Activated CD8-positive, alpha-beta memory T cell treated with anti-CD3 and anti-CD28 coated beads, Interleukin-2, amount 50 U/mL, for 24 hours (primary cell): ENCODE results near the gene TMEM204.
A peak's percentile ranks its signal among the peaks of the same experiment; 100 is the strongest.

ENCODE experiments used
- DNase-seq: peaks from one replicate; pipeline ENCODE4 v3.0.0-alpha.2; 2020; ENCODE audit errors: extremely low read depth

The TMEM204 gene

DNA sequence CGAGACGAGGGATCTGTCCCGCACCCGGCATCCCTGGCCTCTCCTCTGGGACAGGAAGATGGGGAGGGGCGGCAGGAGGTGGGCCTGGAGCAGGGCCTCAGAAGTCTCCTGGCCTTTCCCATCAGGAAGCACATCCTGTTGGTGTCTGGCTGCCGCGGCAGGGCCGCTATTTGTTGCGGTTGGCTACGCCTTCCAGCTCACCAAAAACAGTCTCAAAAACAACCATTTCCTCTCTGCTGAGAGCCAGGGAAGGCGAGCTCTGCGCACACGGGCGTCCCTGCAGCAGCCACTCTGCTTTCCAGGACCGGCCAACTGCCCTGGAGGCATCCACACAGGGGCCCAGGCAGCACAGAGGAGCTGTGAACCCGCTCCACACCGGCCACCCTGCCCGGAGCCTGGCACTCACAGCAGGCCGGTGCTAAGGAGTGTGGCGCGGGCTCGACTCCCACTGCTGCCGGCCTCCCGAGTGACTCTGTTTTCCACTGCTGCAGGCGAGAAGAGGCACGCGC is at the start of gene TMEM204:
Gene TMEM204, plus strand, starts transcription at position 224 of the 509 bp plus-strand sequence. CDS start 610 bp downstream, outside the sequence.
- DNase-seq = no peak

DNA sequence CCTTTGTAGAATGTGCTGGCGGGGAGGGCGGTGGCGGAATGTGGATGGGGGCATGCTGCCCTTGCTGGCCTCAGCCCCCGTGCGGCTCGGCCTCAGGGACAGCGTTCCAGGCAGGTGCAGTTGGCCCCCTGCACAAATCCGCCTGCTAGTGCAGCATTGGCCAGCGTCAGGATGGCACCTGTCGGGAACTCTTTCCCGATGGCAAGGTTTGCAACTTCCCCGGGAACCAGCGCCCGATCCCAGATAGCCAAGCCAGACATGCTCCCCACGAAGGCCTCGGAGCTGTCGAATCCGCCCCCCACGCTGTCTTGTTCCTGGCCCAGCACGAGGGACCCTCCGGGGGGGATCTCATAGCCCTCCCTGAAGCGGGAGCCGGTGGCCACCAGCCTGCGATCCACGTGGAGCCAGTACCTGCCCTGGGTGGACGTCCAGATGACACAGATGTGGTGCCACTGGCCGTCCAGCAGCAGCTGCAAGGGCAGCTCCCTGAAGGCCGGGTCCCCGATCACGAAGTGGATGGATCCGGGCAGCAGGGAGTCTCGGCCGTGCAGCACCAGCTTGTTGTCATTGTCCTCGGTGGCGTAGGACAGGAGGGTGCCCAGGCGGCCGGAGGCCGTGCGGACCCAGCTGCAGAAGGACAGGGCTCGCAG is 47.5 kb upstream of the TMEM204 start:
- DNase-seq = no peak

DNA sequence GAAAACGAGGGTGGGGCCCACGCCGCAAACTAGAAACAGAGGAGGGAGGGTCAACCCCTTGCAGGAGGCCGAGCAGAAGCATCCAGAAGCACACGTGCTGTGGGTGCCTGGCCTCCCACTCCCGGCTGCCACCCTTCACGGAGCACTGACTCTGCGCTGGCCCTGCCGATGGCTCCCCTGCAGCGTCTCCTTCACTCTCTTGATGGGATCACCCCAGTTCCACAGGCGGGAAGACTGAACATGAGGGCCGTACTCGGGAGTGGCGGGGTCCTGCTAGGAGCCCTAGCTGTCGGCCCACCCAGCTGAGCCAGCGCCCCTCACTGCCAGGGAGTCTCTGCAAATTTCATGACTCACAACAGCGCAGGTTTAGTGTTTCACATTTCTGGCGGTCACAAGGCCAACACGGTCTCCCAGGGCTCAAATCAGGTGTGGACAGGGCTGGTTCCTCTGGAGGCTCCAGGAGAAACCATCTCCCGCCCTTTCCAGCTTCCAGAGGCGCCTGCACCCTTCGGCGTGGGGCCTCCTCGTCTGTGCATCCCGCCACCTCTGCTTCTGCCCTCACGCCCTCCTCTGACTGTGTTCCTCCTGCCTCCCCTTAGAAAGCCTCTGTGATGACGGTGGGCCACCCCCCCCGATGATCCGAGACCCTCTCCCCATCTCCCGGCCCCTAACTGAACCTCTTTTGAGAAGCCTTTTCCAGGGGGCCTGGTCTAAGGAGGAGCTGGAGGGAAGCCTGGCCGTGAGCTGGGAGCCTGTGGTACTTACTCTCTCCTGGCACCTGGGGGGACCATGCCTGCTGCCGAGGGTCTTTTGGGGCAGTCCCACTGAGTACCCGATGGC is 46.7 kb upstream of the TMEM204 start:
- no peak for DNase-seq

DNA sequence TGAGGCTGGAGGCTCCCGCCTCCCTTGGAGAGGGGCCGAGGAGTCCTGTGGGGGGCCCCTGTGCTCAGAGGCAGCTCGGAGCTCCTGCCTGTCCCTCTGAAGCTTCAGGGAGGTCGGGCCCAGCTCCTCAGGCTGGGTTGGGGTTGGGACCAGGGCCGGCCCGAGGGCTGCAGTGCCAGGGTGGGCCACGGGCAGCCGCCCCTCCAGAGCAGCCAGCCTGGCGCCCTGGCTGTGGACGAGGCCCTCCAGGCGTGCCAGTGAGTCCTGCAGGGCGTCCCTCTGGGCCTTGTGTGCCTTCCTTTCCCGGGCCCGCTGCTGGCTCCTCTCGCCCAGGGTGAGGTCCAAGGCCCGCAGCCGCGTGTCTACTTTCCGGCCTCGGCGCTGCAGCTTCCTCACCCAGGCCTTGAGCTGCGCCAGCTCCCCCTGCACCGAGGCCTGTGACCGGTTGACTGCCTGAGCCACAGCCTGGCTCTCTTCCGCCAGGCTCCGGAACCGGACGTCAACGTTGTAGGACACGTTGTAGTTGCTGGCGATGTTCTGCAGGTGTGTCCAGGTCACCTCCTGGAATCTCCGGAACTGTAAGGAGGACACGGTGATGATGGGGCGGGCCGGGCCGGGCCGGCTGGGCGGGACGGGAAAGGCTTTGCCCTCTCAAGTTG is 45.9 kb upstream of the TMEM204 start:
- DNase-seq = no peak

DNA sequence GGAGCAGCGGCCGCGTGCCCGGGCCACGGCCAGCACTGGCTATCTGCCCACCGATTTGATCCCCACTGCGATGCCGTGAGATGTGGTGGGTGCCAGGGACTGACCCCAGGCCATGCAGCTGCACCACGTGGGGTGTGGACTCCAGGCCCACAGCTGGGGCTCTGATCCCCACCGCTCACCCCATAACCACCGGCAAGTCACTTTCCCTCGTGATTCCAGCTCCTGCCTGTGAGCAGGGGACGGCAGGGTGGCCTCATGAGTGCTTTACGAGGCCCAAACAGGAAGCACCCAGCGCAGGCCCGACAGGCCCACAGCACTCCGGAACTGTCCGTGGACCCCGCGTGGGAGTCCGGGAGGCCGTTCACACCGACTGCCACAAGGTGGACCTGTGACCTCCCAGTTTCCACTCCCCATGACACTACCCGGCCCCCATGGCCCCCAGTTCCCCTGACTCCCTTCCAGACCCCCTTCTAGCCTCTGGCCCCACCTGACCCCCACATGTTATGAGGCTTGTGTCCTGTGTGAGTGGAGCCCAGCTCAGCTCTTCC is 45.3 kb upstream of the TMEM204 start:
- no peak for DNase-seq

DNA sequence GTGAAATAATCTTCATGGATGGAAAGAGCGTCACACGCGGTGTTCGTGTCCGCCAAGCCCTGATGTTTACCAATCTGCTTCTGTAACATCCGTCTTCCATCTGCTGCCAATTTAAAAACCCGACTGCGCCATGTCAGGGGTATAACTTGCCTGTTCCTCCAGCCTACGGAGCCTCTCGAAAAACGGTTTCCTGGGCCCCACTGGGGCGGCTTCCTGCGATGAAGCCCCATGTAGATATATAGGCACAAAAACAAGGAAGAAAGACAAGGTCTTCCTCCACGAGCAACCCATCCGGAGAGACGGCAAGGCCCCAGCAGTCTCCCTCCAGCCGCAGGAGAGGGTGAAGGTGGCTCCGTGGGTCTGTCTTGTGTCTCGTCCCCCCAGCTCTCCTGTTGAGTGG is 44.8 kb upstream of the TMEM204 start, which contains the start of gene PTX4:
Gene PTX4, minus strand, starts transcription at position 326 of the 400 bp plus-strand sequence. Its CDS starts 35 bp downstream, at position 291.
- no peak for DNase-seq

DNA sequence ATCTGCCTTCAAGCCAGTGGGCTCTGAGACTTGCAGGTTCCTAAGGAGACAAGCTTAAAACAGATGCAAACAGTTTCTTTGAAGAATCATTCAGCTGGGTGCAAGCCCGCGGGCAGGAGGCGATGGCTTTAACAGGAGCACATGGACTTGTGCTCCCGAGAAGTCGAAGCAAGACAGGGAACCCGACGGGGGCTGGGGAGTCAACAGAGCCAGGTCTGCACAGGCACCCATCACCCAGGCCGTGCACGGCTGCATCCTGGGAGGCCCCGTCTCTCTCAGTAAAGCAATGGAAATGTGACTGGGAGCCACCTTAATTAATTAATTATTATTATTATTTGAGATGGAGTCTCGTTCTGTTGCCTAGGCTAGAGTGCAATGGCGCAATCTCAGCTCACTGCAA is 44.4 kb upstream of the TMEM204 start:
- no peak for DNase-seq

DNA sequence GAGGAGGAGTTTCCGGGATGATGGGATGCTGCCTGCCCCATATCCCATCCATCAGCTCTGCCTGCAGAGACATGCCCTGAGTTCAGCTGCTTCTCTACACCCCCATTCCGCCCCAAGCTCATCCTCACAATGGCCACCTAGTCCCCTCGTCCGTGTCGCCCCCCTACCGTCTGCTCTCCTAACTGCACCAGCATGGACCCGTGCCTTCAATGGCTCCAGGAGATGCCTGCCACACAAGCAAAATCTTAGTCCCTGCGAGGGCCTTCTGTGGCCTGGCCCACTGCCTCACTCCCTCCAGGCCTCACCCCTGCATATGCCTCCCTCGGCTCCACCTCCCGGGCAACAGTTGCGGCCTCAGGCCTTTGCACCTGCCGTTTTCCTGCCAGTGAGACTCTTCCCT is 42.1 kb upstream of the TMEM204 start:
- DNase-seq = no peak

DNA sequence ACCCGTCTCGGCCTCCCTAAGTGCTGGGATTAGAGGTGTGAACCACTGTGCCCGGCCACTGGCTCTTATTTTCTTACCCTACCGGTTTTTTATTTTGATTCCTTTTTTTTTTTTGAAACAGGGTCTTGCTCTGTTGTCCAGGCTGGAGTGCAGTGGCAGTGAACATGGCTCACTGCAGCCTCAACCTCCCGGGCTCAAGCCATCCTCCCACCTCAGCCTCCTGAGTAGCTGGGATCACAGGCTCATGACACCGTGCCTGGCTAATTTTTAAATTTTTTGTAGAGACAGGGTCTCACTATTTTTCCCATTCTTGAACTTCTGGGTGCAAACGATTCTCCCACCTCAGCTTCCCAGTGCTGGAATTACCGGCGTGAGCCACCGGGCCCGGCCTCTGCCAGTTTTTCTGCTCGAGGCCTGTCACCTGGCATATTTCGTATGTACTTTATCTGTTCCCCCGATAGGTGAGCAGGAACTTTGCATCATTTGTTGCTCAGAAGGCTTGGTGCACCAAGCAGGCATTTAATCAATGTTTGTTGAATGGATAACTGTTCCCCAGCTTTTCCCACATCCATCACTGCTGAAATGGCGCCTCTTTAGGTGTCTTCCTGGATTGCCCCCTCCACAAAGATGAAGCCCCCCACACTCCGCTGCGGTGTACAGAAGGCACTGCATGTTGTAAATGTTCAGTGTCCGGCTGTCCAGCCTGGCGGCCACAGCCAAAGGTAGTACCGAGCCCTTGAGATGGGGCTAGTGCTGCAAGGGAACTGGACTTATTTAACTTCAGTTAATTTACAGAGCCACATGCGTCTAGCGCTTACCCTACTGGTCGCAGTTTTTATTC is 41.2 kb upstream of the TMEM204 start:
- DNase-seq = no peak

DNA sequence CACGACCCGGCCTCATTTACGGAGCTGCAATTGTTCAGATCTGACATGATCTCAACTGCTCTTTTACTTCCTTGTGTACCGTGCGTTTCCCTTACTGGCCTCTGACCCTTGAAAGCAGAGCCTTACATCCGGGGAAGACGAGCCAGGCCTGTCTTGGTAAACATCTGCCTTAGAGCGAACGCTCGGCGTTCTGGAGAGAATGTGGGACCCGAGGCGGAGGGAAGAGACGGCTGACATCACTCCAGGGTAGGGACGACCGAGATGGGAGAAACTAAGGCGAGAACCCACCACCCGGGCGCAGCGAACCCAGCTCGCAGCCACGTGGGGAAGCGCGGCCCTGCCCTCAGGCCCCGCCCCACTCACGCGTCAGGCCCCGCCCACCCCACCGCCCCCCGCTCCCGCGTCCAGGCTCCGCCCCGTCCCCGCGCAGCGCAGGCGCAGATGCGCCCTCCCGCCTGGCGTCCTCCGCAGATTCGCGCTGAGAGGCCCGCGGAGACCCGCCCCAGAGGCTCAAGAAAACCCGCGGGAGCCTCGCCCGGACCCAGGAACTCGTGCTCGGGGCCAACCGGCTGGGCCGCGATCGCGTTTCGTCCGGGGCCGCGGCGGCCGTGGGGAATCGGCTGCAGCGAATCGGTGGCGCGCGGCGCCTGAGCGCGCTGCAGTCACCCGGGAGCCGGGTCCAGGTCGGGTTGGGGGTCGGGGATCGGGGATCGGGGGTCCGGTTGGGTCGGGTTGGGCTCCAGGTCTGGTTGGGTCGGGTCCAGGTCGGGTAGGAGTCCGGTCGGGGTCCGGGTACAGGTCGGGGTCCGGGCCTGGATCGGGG is 40.3 kb upstream of the TMEM204 start, which contains the start of gene TELO2:
Gene TELO2, plus strand, starts transcription at position 438 of the 823 bp plus-strand sequence. CDS start 922 bp downstream, outside the sequence.
- DNase-seq = peak; percentile 51

DNA sequence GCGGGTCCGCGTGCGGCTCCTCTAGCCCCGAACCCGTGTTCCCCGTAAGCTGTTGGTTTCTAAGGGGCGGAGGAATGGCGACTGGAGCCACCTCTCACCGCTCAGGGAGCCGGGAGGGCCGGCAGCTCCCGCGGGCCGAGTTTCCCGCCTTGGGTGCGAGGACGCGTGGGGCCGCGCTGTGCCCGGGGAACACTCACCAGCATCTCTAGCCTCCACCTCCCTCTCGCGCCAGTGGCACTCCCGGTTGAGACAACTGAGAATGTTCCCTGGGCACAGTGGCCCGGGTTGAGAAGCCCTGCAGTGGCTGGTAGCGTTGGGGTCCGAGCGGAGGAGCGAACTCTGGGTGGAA is 39.7 kb upstream of the TMEM204 start:
- no peak for DNase-seq

DNA sequence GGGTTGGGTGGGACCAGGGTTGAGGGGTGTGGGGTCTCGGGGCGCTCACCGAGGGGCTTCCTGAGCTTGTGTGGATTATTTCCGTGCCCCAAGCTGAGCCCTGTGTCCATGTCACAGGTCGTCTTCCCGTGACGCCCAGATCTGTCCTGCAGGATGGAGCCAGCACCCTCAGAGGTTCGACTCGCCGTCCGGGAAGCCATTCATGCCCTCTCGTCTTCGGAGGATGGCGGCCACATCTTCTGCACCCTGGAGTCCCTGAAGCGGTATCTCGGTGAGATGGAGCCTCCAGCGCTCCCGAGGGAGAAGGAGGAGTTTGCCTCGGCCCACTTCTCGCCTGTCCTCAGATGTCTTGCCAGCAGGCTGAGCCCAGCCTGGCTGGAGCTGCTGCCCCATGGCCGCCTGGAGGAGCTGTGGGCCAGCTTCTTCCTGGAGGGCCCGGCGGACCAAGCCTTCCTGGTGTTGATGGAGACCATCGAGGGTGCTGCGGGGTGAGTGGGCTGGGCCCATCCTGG is 39.3 kb upstream of the TMEM204 start:
- no peak for DNase-seq

DNA sequence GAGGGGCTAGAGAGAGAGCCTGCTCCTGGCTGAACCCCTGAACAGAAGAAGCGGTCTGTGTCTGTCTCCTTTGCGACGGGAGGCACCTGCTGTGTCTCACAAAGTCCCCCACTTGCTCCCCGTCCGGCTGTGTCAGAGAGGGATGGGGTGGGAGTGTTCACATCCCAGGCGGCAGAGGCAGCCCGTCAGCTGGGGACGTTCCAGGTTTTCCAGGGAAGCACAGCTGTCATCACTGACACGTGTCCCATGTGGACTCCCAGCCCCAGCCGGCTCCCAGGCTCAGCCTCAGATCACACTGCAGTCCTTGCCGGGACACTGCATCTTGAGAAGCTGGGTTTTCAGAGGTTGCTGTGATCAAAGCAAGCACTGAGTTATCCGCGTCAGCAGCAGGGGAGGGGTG is 38.8 kb upstream of the TMEM204 start:
- DNase-seq = no peak

DNA sequence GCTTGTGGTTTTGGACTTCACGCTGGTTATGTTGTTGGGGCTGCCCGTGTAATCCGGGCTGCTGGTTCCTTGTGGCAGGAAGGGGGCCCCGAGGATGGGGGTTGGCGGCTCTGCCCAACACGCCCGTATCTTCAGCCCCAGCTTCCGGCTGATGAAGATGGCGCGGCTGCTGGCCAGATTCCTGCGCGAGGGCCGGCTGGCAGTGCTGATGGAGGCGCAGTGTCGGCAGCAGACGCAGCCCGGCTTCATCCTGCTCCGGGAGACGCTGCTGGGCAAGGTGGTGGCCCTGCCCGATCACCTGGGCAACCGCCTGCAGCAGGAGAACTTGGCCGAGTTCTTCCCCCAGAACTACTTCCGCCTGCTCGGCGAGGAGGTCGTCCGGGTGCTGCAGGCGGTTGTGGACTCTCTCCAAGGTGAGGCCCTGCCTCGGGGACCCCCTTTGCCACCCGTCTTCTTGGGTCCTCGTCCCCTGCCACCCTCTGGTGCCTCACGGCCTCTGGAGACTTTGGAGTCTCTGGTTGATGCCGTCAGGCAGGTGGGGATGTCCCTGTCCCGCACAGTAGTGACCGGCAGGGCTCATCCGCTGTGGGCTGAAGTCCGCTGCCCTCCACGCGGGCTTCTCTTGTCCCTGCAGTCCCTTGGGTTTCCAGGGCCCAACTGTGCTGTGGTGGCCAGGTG is 38.1 kb upstream of the TMEM204 start:
- DNase-seq = no peak

DNA sequence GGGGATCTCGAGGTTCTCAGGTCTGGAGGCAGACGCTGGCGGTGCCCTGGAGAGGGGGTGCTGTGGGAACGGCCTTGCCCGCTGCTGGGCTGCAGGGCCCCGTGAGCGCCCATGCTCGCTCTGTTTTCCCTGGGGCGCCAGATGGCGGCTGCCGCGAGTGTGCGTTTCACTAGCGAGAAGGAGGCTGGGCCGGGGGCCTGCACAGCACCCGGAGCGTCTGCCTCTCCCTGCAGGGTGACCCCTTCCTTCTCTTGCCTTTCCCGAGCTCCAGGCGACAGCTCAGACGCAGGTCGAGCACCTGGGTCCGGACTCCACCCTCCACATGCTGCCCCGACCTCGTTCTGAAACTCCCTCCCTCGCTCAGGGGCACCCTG is 37.6 kb upstream of the TMEM204 start:
- no peak for DNase-seq

DNA sequence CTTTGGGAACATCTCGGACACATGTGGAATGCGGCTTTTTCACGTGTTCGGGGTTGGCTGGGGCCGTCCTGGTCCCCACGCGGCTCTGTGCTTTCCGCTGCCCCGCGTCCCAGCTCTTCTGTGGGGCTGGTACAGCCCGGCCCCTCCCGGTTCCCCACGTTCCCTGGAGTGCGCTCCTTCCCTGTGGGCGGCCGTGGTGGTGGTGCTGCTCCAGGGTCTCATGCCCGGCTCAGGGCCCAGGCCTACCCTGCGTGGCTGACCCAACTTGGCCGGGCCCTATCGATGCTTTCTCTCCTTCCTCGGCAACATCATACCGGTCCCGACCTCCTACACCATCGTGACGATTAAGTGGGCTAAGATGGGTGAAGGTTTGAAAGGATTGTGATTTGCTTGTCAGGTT is 37.0 kb upstream of the TMEM204 start:
- DNase-seq = no peak

DNA sequence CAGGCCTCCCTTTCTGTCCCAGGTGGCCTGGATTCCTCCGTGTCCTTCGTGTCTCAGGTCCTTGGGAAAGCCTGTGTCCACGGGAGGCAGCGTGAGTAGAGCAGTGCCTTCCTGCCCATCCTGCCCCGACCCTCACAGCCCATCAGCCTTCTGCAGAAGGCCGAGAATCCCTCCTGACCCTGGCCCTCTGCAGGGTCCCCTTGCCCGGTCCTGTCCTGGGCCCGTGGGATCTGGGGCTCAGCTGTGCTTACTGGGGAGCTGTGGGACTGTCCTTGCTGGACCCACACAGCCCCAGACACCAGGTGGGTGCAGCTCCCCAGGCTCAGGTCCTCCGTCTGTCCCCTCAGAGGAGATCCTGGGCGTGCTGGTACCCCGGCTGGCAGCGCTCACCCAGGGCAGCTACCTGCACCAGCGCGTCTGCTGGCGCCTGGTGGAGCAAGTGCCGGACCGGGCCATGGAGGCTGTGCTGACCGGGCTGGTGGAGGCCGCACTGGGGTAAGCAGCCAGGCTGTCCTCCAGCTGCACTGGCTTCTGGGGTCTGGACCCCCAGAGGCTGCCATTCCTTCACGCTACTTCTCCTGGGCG is 36.4 kb upstream of the TMEM204 start:
- no peak for DNase-seq

DNA sequence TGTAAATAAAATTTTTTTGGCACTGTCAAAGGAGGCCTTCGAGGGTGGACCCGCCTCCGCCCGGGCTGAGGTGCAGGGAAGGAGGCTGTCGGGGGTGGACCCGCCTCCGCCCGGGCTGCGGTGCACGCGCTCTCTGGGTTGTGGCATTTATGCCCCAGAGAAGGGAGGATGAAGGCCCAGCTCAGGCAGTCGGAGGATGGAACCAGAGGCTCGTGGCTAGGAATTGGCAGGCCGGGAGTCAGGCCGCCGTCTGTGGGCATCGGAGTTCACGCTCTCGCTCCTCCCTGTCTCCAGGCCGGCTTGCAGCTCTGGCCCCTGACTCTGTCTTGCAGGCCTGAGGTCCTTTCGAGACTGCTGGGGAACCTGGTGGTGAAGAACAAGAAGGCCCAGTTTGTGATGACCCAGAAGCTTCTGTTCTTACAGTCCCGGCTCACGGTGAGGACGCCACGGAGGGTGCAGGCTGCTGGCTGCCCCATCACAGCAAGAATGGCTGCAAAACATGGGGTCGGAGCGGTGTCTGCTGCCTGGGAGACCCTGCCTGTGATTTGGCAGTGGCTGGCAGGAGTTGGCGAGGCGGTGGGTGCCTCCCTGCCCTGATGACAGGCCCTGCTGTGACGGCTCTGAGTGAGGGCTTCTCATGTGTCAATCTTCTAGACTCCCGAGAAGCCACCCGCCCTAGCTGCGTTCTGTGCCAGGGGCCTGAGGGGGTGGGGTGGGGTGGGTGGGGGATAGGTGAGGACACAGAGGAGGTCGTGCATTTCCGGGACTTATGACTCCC is 34.4 kb upstream of the TMEM204 start:
- DNase-seq = no peak
